H1 (cell line): ENCODE data around the gene PUSL1. TPM values are rescaled to one million over a fixed set of nuclear protein-coding genes. Genes with fewer than 3 reads are reported as not detected.

ENCODE experiments used
- CTCF ChIA-PET: fragments of 300-600 bp; sonication (Branson Sonifier 250); formaldehyde crosslinking; loops from one replicate; lab custom pipeline; 2021; ENCODE audit not compliant: partially characterized antibody; lab: Charles Lee
- POLR2A ChIA-PET: fragments of 300-600 bp; sonication (Branson Sonifier 250); formaldehyde crosslinking; loops from one replicate; lab custom pipeline; 2021; ENCODE audit warnings: inconsistent platforms; ENCODE audit not compliant: partially characterized antibody; lab: Charles Lee
- DNase-seq, 2 experiments: peaks; one replicate each; pipeline versions ENCODE4 v3.0.0 to v3.0.0-alpha.2; 2010 to 2022; ENCODE audit warnings: low spot score in 2 of 2, low read depth in 1 of 2, mixed read lengths in 1 of 2
- FAIRE-seq: peaks from 2 replicates; lab custom pipeline; 2011; peaks lifted over from hg19 to GRCh38; lab: Jason Lieb, UNC
- H2AFZ ChIP-seq: 2 replicates; pipeline ENCODE4 v1.8.1; 2012; ENCODE audit warnings: low read length, inconsistent platforms
- H2AK5ac ChIP-seq: 2 replicates; pipeline ENCODE4 v1.6.1; 2013; ENCODE audit warnings: low read depth, low read length
- H2BK120ac ChIP-seq: replicated peaks from 2 replicates; pipeline ENCODE3; 2013; ENCODE audit warnings: low read depth, low read length, inconsistent platforms
- H2BK12ac ChIP-seq: 2 replicates; pipeline ENCODE4 v1.6.1; 2013; ENCODE audit warnings: low read depth, low read length
- H2BK15ac ChIP-seq: 2 replicates; pipeline ENCODE4 v1.6.1; 2013; ENCODE audit warnings: low read length
- H2BK20ac ChIP-seq: 2 replicates; pipeline ENCODE4 v1.6.1; 2013; ENCODE audit warnings: low read length
- H2BK5ac ChIP-seq: 2 replicates; pipeline ENCODE4 v1.6.1; 2013; ENCODE audit warnings: low read depth, low read length
- H3K14ac ChIP-seq: 2 replicates; pipeline ENCODE4 v1.6.1; 2013; ENCODE audit warnings: inconsistent platforms; ENCODE audit not compliant: insufficient read length
- H3K18ac ChIP-seq: 2 replicates; pipeline ENCODE4 v1.6.1; 2013; ENCODE audit warnings: low read length; ENCODE audit errors: extremely low read depth
- H3K23ac ChIP-seq: 2 replicates; pipeline ENCODE4 v1.6.1; 2013; ENCODE audit warnings: inconsistent platforms; ENCODE audit not compliant: insufficient read length
- H3K23me2 ChIP-seq: 2 replicates; pipeline ENCODE4 v1.6.1; 2013; ENCODE audit warnings: low read depth, low read length
- H3K27ac ChIP-seq: 2 replicates; pipeline ENCODE4 v1.6.1; 2011; ENCODE audit warnings: low read depth, low read length, inconsistent platforms
- H3K27me3 ChIP-seq, 4 experiments: replicated peaks in 1 of 4; 1 replicate in 1 of 4; 2 replicates in 3 of 4; pipeline versions ENCODE4 v1.6.1 to v1.8.1; 2011 to 2013; ENCODE audit warnings: low read length in 3 of 4, mild to moderate bottlenecking in 3 of 4, inconsistent platforms in 2 of 4, mixed read lengths in 2 of 4, moderate library complexity in 1 of 4; ENCODE audit not compliant: control insufficient read depth in 3 of 4, insufficient read depth in 3 of 4; ENCODE audit errors: extremely low read depth in 1 of 4
- H3K36me3 ChIP-seq, 4 experiments: 2 replicates each; pipeline versions ENCODE4 v1.6.1 to v1.8.1; 2011 to 2013; ENCODE audit warnings: mild to moderate bottlenecking in 4 of 4, low read length in 3 of 4, moderate library complexity in 2 of 4, control low read depth in 1 of 4, inconsistent platforms in 1 of 4; ENCODE audit not compliant: insufficient read depth in 4 of 4, control insufficient read depth in 2 of 4
- H3K4ac ChIP-seq: replicated peaks from 2 replicates; pipeline ENCODE3; 2013; ENCODE audit warnings: low read length, low read depth, mixed read lengths, inconsistent platforms; ENCODE audit not compliant: insufficient read length
- H3K4me1 ChIP-seq, 4 experiments: replicated peaks in 1 of 4; 1 replicate in 1 of 4; 2 replicates in 3 of 4; pipeline versions ENCODE4 v1.6.1 to v1.8.1; 2011 to 2013; ENCODE audit warnings: low read length in 3 of 4, inconsistent platforms in 2 of 4, mixed read lengths in 1 of 4; ENCODE audit not compliant: insufficient read depth in 4 of 4, control insufficient read depth in 3 of 4
- H3K4me2 ChIP-seq, 2 experiments: 2 replicates each; pipeline versions ENCODE4 v1.6.1 to v1.8.1; 2011 to 2013; ENCODE audit warnings: low read depth in 2 of 2, low read length in 2 of 2, control low read depth in 1 of 2, inconsistent platforms in 1 of 2, mild to moderate bottlenecking in 1 of 2; ENCODE audit not compliant: insufficient read depth in 1 of 2
- H3K4me3 ChIP-seq, 4 experiments: fragments of 200-600, 300-600 bp in 1 of 4; sonication (generic), shearing (Covaris generic), sonication (Bioruptor Twin) in 1 of 4; 2 replicates each; pipeline versions ENCODE4 v1.5.1 to v1.8.1; 2011 to 2016; ENCODE audit warnings: low read length in 4 of 4, low read depth in 3 of 4, control low read depth in 2 of 4, inconsistent platforms in 2 of 4, mild to moderate bottlenecking in 2 of 4, mixed read lengths in 1 of 4, moderate library complexity in 1 of 4; ENCODE audit not compliant: insufficient read depth in 2 of 4; ENCODE audit errors: extremely low read depth in 1 of 4
- H3K56ac ChIP-seq: replicated peaks from 2 replicates; pipeline ENCODE3; 2013; ENCODE audit warnings: low read depth, mild to moderate bottlenecking, mixed read lengths, low read length, inconsistent platforms; ENCODE audit not compliant: insufficient read length
- H3K79me1 ChIP-seq: 2 replicates; pipeline ENCODE4 v1.6.1; 2013; ENCODE audit warnings: low read depth, low read length, control low read depth
- H3K79me2 ChIP-seq, 2 experiments: 2 replicates each; pipeline versions ENCODE4 v1.6.1 to v1.8.1; 2012 to 2013; ENCODE audit warnings: low read length in 2 of 2, mild to moderate bottlenecking in 2 of 2, inconsistent platforms in 1 of 2; ENCODE audit not compliant: insufficient read depth in 2 of 2, control insufficient read depth in 1 of 2
- H3K9ac ChIP-seq, 4 experiments: replicated peaks in 1 of 4; 1 replicate in 1 of 4; 2 replicates in 3 of 4; pipeline versions ENCODE4 v1.6.1 to v1.8.1; 2011 to 2013; ENCODE audit warnings: low read depth in 3 of 4, low read length in 3 of 4, control low read depth in 2 of 4, mild to moderate bottlenecking in 2 of 4, moderate library complexity in 2 of 4, inconsistent platforms in 1 of 4; ENCODE audit errors: extremely low read depth in 1 of 4
- H3K9me3 ChIP-seq, 2 experiments: 2 replicates each; pipeline versions ENCODE4 v1.6.1 to v1.8.1; 2012 to 2013; ENCODE audit warnings: mild to moderate bottlenecking in 2 of 2, moderate library complexity in 2 of 2, control low read depth in 1 of 2, inconsistent platforms in 1 of 2, low read depth in 1 of 2, low read length in 1 of 2, mixed read lengths in 1 of 2; ENCODE audit not compliant: insufficient read depth in 2 of 2
- H4K20me1 ChIP-seq, 2 experiments: replicated peaks in 1 of 2; 2 replicates each; pipeline versions ENCODE3 to v1.8.1; 2011 to 2013; ENCODE audit warnings: inconsistent platforms in 2 of 2, low read length in 2 of 2, mild to moderate bottlenecking in 1 of 2; ENCODE audit not compliant: insufficient read depth in 2 of 2, control insufficient read depth in 1 of 2
- H4K5ac ChIP-seq: 2 replicates; pipeline ENCODE4 v1.6.1; 2013; ENCODE audit warnings: low read length, low read depth, mixed read lengths, inconsistent platforms; ENCODE audit not compliant: insufficient read length
- H4K8ac ChIP-seq: 2 replicates; pipeline ENCODE4 v1.8.0; 2013; ENCODE audit warnings: mild to moderate bottlenecking, moderate library complexity, low read length, inconsistent platforms; ENCODE audit not compliant: insufficient read depth; ENCODE audit errors: extremely low read depth
- H4K91ac ChIP-seq: replicated peaks from 2 replicates; pipeline ENCODE3; 2013; ENCODE audit warnings: low read length, mixed read lengths, inconsistent platforms; ENCODE audit not compliant: insufficient read length
- CHD2 ChIP-seq: IDR thresholded peaks from 2 replicates; pipeline ENCODE4 v1.6.1; 2012; ENCODE audit warnings: low read length, improper control_type of control experiment
- CTCF ChIP-seq, 3 experiments: IDR thresholded peaks; 1 replicate in 2 of 3; 2 replicates in 1 of 3; pipeline versions ENCODE4 v1.5.1 to v1.6.1; 2011; ENCODE audit warnings: low read length in 3 of 3, mild to moderate bottlenecking in 3 of 3, inconsistent platforms in 2 of 3, low read depth in 1 of 3, moderate library complexity in 1 of 3; ENCODE audit not compliant: insufficient read depth in 1 of 3; ENCODE audit errors: control extremely low read depth in 1 of 3
- KDM1A ChIP-seq: fragments of 200-600, 300-600 bp; sonication (generic); IDR thresholded peaks from 2 replicates; pipeline ENCODE4 v1.7.1; 2016; ENCODE audit warnings: mild to moderate bottlenecking, low read length, borderline replicate concordance
- MAFK ChIP-seq: IDR thresholded peaks from 2 replicates; pipeline ENCODE4 v1.6.1; 2012; ENCODE audit warnings: low read depth, mild to moderate bottlenecking, improper control_type of control experiment, low read length
- SAP30 ChIP-seq: fragments of 300-600 bp; sonication (generic); IDR thresholded peaks from 2 replicates; pipeline ENCODE4 v1.7.1; 2012; ENCODE audit warnings: low read length, moderate library complexity, mild to moderate bottlenecking, inconsistent platforms; ENCODE audit not compliant: insufficient read depth, insufficient replicate concordance
- SIN3A ChIP-seq, 2 experiments: IDR thresholded peaks in 1 of 2; conservative IDR thresholded peaks in 1 of 2; 2 replicates each; pipeline ENCODE4 v1.6.1; 2011 to 2012; ENCODE audit warnings: low read length in 2 of 2, improper control_type of control experiment in 1 of 2, low read depth in 1 of 2, mild to moderate bottlenecking in 1 of 2
- SIX5 ChIP-seq: IDR thresholded peaks from 2 replicates; pipeline ENCODE4 v1.6.1; 2011; ENCODE audit warnings: mild to moderate bottlenecking, low read depth, low read length
- TCF12 ChIP-seq: IDR thresholded peaks from 2 replicates; pipeline ENCODE4 v1.6.1; 2011; ENCODE audit warnings: low read depth, mild to moderate bottlenecking, low read length
- WGBS, 2 experiments: shearing (Covaris generic) in 1 of 2; methylation state at CpG; one replicate each; pipeline versions ENCODE4 v1.1.6 to v1.1.7; 2013 to 2015; ENCODE audit warnings: low lambda C conversion rate in 2 of 2, mixed read lengths in 2 of 2, inconsistent platforms in 1 of 2, low coverage in 1 of 2, missing lambda C conversion rate in 1 of 2; ENCODE audit not compliant: insufficient replicate concordance in 2 of 2, insufficient coverage in 1 of 2, insufficient read length in 1 of 2; ENCODE audit errors: extremely low coverage in 1 of 2, missing lambda C conversion rate in 1 of 2; 5-methylcytosine and 5-hydroxymethylcytosine counted together
- polyA plus RNA-seq, 7 experiments: library from polyadenylated mRNA; depleted of rRNA in 3 of 7; stranded (reverse) in 5 of 7; unstranded in 2 of 7; fragments of >200 nt in 5 of 7; fragments of 200-250 nt in 2 of 7; gene quantifications; 1 replicate in 5 of 7; 2 replicates in 1 of 7; 4 replicates in 1 of 7; pipeline versions ENCODE4 v1.2.1 to v1.2.3, GENCODE V29; 2011 to 2013; ENCODE audit warnings: missing spikeins in 2 of 7, mixed read lengths in 2 of 7
- total RNA-seq: library from RNA; stranded (reverse); fragmentation: NEBNext Ultra II Directional; extraction: Animal tissue kit (Norgen Biotek cat#: 25700); gene quantifications from 2 replicates; pipeline ENCODE4 v1.2.1, GENCODE V29; 2021

The PUSL1 gene
- total and polyA plus RNA-seq, 2 of the 8 experiments (the other 6 are each of a cell fraction or from before 2014, with no cell fraction given): 38.8 to 87.4 TPM

GRCh38 chr1:1284221-1285101, 23.9 kb upstream of the PUSL1 start:
- DNase-seq (peak in 1 of 2 experiments; percentile 54), FAIRE-seq (no peak)
- Histone ChIP-seq H2BK5ac (no peak overlapping the region), H2AFZ (no peak overlapping the region), H3K23ac (no peak overlapping the region), H3K56ac (no peak overlapping the region), H3K27ac (no peak overlapping the region), H3K18ac (no peak overlapping the region), H3K14ac (no peak overlapping the region), H2BK120ac (no peak overlapping the region), H3K36me3 (no peaks in the 10 kb centered on the region), H2BK20ac (no peak overlapping the region), H3K4me2 (no peak overlapping the region), H3K9ac (no peak overlapping the region), H2BK15ac (no peak overlapping the region), H3K9me3 (peaks cover 0 to 2% of the 10 kb centered on the region in 2 experiments; a peak in 1 of 4 replicates), H2AK5ac (0 out of 2 replicates have a peak overlapping the region, but pooled peaks have one; percentile 39), H3K79me2 (no peaks in the 10 kb centered on the region), H3K27me3 (no peaks in the 10 kb centered on the region), H3K79me1 (no peaks in the 10 kb centered on the region), H3K4me3 (no peak overlapping the region), H2BK12ac (peak overlapping the region; percentile 50; the same call in 1 of the 2 replicates), H3K23me2 (no peaks in the 10 kb centered on the region), H3K4me1 (peaks cover 0 to 2% (median under 1%) of the 10 kb centered on the region in 4 experiments; a peak in 1 of 7 replicates), H4K20me1 (no peaks in the 10 kb centered on the region), H4K8ac (peak overlapping the region; percentile 68; the same call in 1 of the 2 replicates), H3K4ac (no peak overlapping the region), H4K91ac (no peak overlapping the region), H4K5ac (no peak overlapping the region)
- TF ChIP-seq KDM1A: no peak
- TF ChIP-seq TCF12: no peak
- TF ChIP-seq SAP30: no peak
- TF ChIP-seq MAFK: no peak
- no peak for TF ChIP-seq SIX5
- no peak for TF ChIP-seq SIN3A (conservative IDR thresholded peaks at IDR 0.05 in 1 of 2, IDR thresholded peaks at IDR 0.05 in 1 of 2; ENCODE audit: low read depth in 1 of 2, low read length in 2 of 2)
- no peak for TF ChIP-seq CTCF (IDR thresholded peaks at IDR 0.05; ENCODE audit: control extremely low read depth in 1 of 3, insufficient read depth in 1 of 3, low read depth in 1 of 3, low read length in 3 of 3)
- no peak for TF ChIP-seq CHD2
- 91% methylated on average over 20 of the region's 32 CpGs; no CpG with 5 or more reads in 1 of the 2 experiments for WGBS, 2 experiments
- ChIA-PET CTCF (interaction anchor here (0.6 to 1.8 kb wide), 11 partner anchors 9 to 162 kb away, joined by 3 to 5 read pairs (median 3); no protein-coding TSS in a partner anchor), POLR2A (interaction anchor here (0.9 to 2.6 kb wide), 2 partner anchors 10 to 43 kb away, joined by 4 to 12 read pairs; partner anchors contain the start of gene UBE2J2)
